Gastrocnemius medialis (tissue), 4 donors: Measurements from ENCODE around the gene LUZP2.

Experiments
- POLR2A ChIP-seq, 2 donors: fragments of 450-650 bp; IDR thresholded peaks; one replicate each; pipeline ENCODE4 v1.6.1; 2017; ENCODE audit warnings: antibody characterized with exemption in 2 of 2, mild to moderate bottlenecking in 2 of 2, moderate library complexity in 2 of 2
- TF ChIP-seq, protein P1 (sequence below), 5 experiments: fragments of 450-650 bp in 3 of 5; fragments of 200-600 bp in 2 of 5; sonication (generic) in 2 of 5; IDR thresholded peaks in 4 of 5; conservative IDR thresholded peaks in 1 of 5; 1 replicate in 4 of 5; 2 replicates in 1 of 5; pipeline ENCODE4 v1.5.1; 2016 to 2019; ENCODE audit warnings: antibody characterized with exemption in 5 of 5, mild to moderate bottlenecking in 3 of 5, moderate library complexity in 3 of 5

DNA sequence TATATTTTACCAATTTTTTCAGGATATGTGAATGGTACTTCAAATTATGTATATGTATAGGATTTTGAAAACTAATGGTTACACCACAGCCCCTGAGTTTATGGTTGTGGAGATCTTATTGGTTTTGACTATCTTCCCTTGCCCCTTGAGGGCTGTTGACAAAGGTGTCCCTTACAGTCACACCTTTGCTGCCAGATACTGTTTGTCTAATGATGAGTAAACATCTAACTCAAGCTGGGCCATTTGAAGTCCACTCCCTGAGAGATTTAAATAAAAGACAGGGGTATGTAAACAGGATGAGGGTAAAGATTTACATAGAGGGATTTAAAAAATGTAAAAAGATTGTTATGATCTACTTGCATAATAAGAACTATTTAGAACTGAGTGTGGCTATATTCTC, 38.9 kb upstream of the LUZP2 start:
- no peak for TF ChIP-seq POLR2A (IDR thresholded peaks at IDR 0.05)
- TF ChIP-seq, protein P1, sequence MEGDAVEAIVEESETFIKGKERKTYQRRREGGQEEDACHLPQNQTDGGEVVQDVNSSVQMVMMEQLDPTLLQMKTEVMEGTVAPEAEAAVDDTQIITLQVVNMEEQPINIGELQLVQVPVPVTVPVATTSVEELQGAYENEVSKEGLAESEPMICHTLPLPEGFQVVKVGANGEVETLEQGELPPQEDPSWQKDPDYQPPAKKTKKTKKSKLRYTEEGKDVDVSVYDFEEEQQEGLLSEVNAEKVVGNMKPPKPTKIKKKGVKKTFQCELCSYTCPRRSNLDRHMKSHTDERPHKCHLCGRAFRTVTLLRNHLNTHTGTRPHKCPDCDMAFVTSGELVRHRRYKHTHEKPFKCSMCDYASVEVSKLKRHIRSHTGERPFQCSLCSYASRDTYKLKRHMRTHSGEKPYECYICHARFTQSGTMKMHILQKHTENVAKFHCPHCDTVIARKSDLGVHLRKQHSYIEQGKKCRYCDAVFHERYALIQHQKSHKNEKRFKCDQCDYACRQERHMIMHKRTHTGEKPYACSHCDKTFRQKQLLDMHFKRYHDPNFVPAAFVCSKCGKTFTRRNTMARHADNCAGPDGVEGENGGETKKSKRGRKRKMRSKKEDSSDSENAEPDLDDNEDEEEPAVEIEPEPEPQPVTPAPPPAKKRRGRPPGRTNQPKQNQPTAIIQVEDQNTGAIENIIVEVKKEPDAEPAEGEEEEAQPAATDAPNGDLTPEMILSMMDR (IDR thresholded peaks at IDR 0.05 in 4 of 5, conservative IDR thresholded peaks at IDR 0.05 in 1 of 5): no peak
